Neural cell (in vitro differentiated cells): ENCODE data around the gene CLDN18. TPM values are rescaled to one million over a fixed set of nuclear protein-coding genes. Genes with fewer than 3 reads are reported as not detected.

Source experiments
- H2AFZ ChIP-seq: fragments of 200-600, 300-800 bp; sonication (generic), shearing (Covaris generic); 2 replicates; pipeline ENCODE4 v1.6.0; 2014; ENCODE audit warnings: low read depth, mild to moderate bottlenecking, antibody characterized with exemption, low read length, moderate library complexity
- H3F3A ChIP-seq: fragments of 200-600 bp; shearing (Covaris generic); 2 replicates; pipeline ENCODE4 v1.6.1; 2016; ENCODE audit warnings: mild to moderate bottlenecking, moderate library complexity, mixed read lengths, antibody characterized with exemption, low read length; ENCODE audit not compliant: insufficient read depth, poor library complexity, severe bottlenecking
- H3K27ac ChIP-seq: fragments of 200-600, 300-800 bp; sonication (generic), shearing (Covaris generic); 2 replicates; pipeline ENCODE4 v1.5.1; 2014; ENCODE audit warnings: mild to moderate bottlenecking, low read length, moderate library complexity
- H3K27me3 ChIP-seq: fragments of 300-800, 200-600 bp; sonication (generic), shearing (Covaris generic); 2 replicates; pipeline ENCODE4 v1.6.0; 2014; ENCODE audit warnings: mild to moderate bottlenecking, low read depth, low read length, moderate library complexity; ENCODE audit not compliant: insufficient read depth
- H3K36me3 ChIP-seq: fragments of 300-800, 200-600 bp; sonication (generic), shearing (Covaris generic); 2 replicates; pipeline ENCODE4 v1.5.1; 2014; ENCODE audit warnings: mild to moderate bottlenecking, antibody characterized with exemption, low read length, moderate library complexity; ENCODE audit not compliant: insufficient read depth
- H3K4me2 ChIP-seq: fragments of 300-800, 200-600 bp; sonication (generic), shearing (Covaris generic); 2 replicates; pipeline ENCODE4 v1.6.0; 2014; ENCODE audit warnings: mild to moderate bottlenecking, low read length
- H3K4me3 ChIP-seq: fragments of 300-800, 200-600 bp; sonication (generic), shearing (Covaris generic); 2 replicates; pipeline ENCODE4 v1.5.1; 2014; ENCODE audit warnings: mild to moderate bottlenecking, low read length, moderate library complexity
- H3K79me2 ChIP-seq: fragments of 200-600 bp; shearing (Covaris generic); replicated peaks from 2 replicates; pipeline ENCODE4 v1.6.0; 2014; ENCODE audit warnings: mild to moderate bottlenecking, low read length, moderate library complexity; ENCODE audit not compliant: insufficient read depth
- H3K9ac ChIP-seq: fragments of 300-800, 200-600 bp; sonication (generic), shearing (Covaris generic); 2 replicates; pipeline ENCODE4 v1.6.1; 2016; ENCODE audit warnings: mild to moderate bottlenecking, low read length, mixed read lengths
- H3K9me2 ChIP-seq: fragments of 200-600 bp; shearing (Covaris generic); 2 replicates; pipeline ENCODE4 v1.6.1; 2016; ENCODE audit warnings: mild to moderate bottlenecking, low read length, mixed read lengths; ENCODE audit not compliant: insufficient read depth
- H3K9me3 ChIP-seq: fragments of 200-600, 300-800 bp; sonication (generic), shearing (Covaris generic); 2 replicates; pipeline ENCODE4 v1.6.1; 2016; ENCODE audit warnings: mild to moderate bottlenecking, mixed run types, low read length, moderate library complexity, mixed read lengths
- H4K20me1 ChIP-seq: fragments of 200-600 bp; shearing (Covaris generic); 2 replicates; pipeline ENCODE4 v1.6.1; 2016; ENCODE audit warnings: mild to moderate bottlenecking, mixed run types; ENCODE audit not compliant: insufficient read depth
- CTCF ChIP-seq: fragments of 450-650 bp; IDR thresholded peaks from 2 replicates; pipeline ENCODE4 v1.5.1; 2014; ENCODE audit warnings: antibody characterized with exemption, mild to moderate bottlenecking, moderate library complexity; ENCODE audit not compliant: poor library complexity, severe bottlenecking
- EP300 ChIP-seq: fragments of 450-650 bp; conservative IDR thresholded peaks from 2 replicates; pipeline ENCODE4 v1.6.1; 2014; ENCODE audit warnings: antibody characterized with exemption, mild to moderate bottlenecking, moderate library complexity; ENCODE audit not compliant: poor library complexity, severe bottlenecking
- EZH2 ChIP-seq: fragments of 200-600, 300-800 bp; shearing (Covaris generic), sonication (generic); IDR thresholded peaks from 2 replicates; pipeline ENCODE4 v1.6.1; 2014; ENCODE audit warnings: antibody characterized with exemption, low read length, borderline replicate concordance, mild to moderate bottlenecking; ENCODE audit not compliant: insufficient read depth, poor library complexity, severe bottlenecking
- MXI1 ChIP-seq: fragments of 450-650 bp; conservative IDR thresholded peaks from 2 replicates; pipeline ENCODE4 v1.6.1; 2014; ENCODE audit warnings: antibody characterized with exemption, mild to moderate bottlenecking; ENCODE audit not compliant: poor library complexity, severe bottlenecking
- POLR2AphosphoS5 ChIP-seq: IDR thresholded peaks from 2 replicates; pipeline ENCODE4 v1.6.1; 2012
- RAD21 ChIP-seq: fragments of 450-650 bp; conservative IDR thresholded peaks from 2 replicates; pipeline ENCODE4 v1.6.1; 2014; ENCODE audit warnings: antibody characterized with exemption, mild to moderate bottlenecking, moderate library complexity
- REST ChIP-seq: IDR thresholded peaks from 2 replicates; pipeline ENCODE4 v1.6.1; 2012; ENCODE audit warnings: borderline replicate concordance
- SMC3 ChIP-seq: fragments of 450-650 bp; conservative IDR thresholded peaks from 2 replicates; pipeline ENCODE4 v1.6.1; 2014; ENCODE audit warnings: antibody characterized with exemption, mild to moderate bottlenecking, moderate library complexity; ENCODE audit not compliant: poor library complexity
- TAF1 ChIP-seq: IDR thresholded peaks from 2 replicates; pipeline ENCODE4 v1.6.1; 2012; ENCODE audit warnings: low read depth
- polyA plus RNA-seq: library from polyadenylated mRNA; depleted of rRNA; stranded (reverse); fragments of >200 nt; gene quantifications from 2 replicates; pipeline ENCODE4 v1.2.3, GENCODE V29; 2014

The CLDN18 gene
- polyA plus RNA-seq, 1 donor from 2014 or later = not detected

DNA sequence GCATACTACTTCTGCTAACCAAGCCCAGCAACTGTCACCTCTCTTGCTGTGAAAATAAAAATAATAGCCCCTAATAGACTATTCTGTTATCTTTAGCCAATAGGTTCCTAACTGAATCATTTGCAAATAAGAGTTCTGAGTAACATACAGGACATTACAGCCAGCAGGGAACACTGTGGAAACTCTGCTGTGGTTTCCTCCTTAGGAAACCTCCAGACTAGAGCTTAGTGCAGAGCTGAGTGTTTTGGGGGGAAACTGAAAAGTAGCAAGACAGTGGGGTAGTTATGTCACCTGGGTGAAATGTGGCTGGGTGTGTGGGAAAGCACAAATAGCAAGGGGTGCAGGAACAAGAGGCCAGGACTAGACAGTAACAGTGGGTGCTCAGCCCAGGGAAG is 73.0 kb downstream of the CLDN18 start:
- TF ChIP-seq RAD21 (no peak), POLR2AphosphoS5 (no peak), EZH2 (no peak), MXI1 (no peak), CTCF (no peak), TAF1 (no peak), REST (no peak), EP300 (no peak), SMC3 (no peak)
- Histone ChIP-seq H3F3A (no peaks in the 10 kb centered on the region), H3K4me2 (no peak overlapping the region), H3K4me3 (no peak overlapping the region), H4K20me1 (no peaks in the 10 kb centered on the region), H3K9ac (no peak overlapping the region), H3K9me3 (no peaks in the 10 kb centered on the region), H3K27ac (no peak overlapping the region), H2AFZ (no peak overlapping the region), H3K9me2 (no peaks in the 10 kb centered on the region), H3K36me3 (no peaks in the 10 kb centered on the region), H3K27me3 (no peaks in the 10 kb centered on the region), H3K79me2 (no peaks in the 10 kb centered on the region)

Other genes with a start within 250 kb of the CLDN18 start
- not detected in 2 replicates for gene SOX14, start 245.8 kb upstream of the CLDN18 start, polyA plus RNA-seq
- gene DZIP1L, start 105.4 kb downstream of the CLDN18 start, polyA plus RNA-seq = 1.7 and 2.7 TPM in 2 replicates
- gene A4GNT, start 122.2 kb downstream of the CLDN18 start, polyA plus RNA-seq = not detected in 2 replicates
- gene DBR1, start 164.8 kb downstream of the CLDN18 start, polyA plus RNA-seq = 32.4 and 35.4 TPM in 2 replicates
- gene ARMC8, start 177.1 kb downstream of the CLDN18 start, polyA plus RNA-seq = 85.6 and 90.6 TPM in 2 replicates